Activated T-helper 1 cell treated with anti-CD3 and anti-CD28 coated beads, Interleukin-12 subunit alpha, Interleukin-12 subunit beta, Interleukin-2, Interleukin-4 antibody, amounts not matched to agents 30 ng/mL and 10 ng/mL and 1 ng/mL, durations not matched to agents 14 hours and 24 hours and 36 hours (primary cell): Measurements from ENCODE around the gene TUBA4B. TPM values are rescaled to one million over a fixed set of nuclear protein-coding genes. Genes with fewer than 3 reads are reported as not detected.
A peak's percentile ranks its signal among the peaks of the same experiment; 100 is the strongest.

Experiments used
- DNase-seq: peaks from one replicate; pipeline ENCODE4 v3.0.0; 2021; ENCODE audit warnings: low spot score
- H3K27ac Mint-ChIP-seq: one replicate; pipeline ENCODE4 v1.8.0; 2021; ENCODE audit warnings: mild to moderate bottlenecking, mixed read lengths
- H3K27me3 Mint-ChIP-seq: one replicate; pipeline ENCODE4 v1.8.0; 2022; ENCODE audit warnings: mild to moderate bottlenecking, moderate library complexity, mixed read lengths; ENCODE audit not compliant: insufficient read depth
- H3K36me3 Mint-ChIP-seq: one replicate; pipeline ENCODE4 v1.8.0; 2021; ENCODE audit warnings: low read depth, mixed read lengths
- H3K4me1 Mint-ChIP-seq: one replicate; pipeline ENCODE4 v1.8.0; 2021; ENCODE audit warnings: low read depth, mixed read lengths
- H3K4me3 Mint-ChIP-seq: one replicate; pipeline ENCODE4 v1.8.0; 2021; ENCODE audit warnings: mild to moderate bottlenecking, moderate library complexity, mixed read lengths
- H3K9me3 Mint-ChIP-seq: one replicate; pipeline ENCODE4 v1.8.0; 2021; ENCODE audit warnings: mixed read lengths
- intact Hi-C: fragments of 100-400 bp; cut with micrococcal nuclease; formaldehyde crosslinking; loops from one replicate; pipeline ENCODE4 v1.15.1; 2024
- total RNA-seq: library from RNA; stranded (reverse); gene quantifications from 2 replicates; pipeline ENCODE4 v1.2.3, GENCODE V29; 2022

The TUBA4B gene
- total RNA-seq, 1 donor from 2014 or later: not detected

GRCh38 chr2:219261024-219261855 lies 8.2 kb downstream of the TUBA4B start:
- intact Hi-C loops: no loop called here
- H3K9me3 Mint-ChIP-seq: no peaks in the 10 kb centered on the region
- no peak overlapping the region for H3K27ac Mint-ChIP-seq
- H3K27me3 Mint-ChIP-seq: peaks cover 9% of the 10 kb centered on the region
- peaks cover 3% of the 10 kb centered on the region for H3K4me1 Mint-ChIP-seq
- H3K36me3 Mint-ChIP-seq: no peaks in the 10 kb centered on the region
- DNase-seq: no peak
- no peak overlapping the region for H3K4me3 Mint-ChIP-seq

GRCh38 chr2:219266232-219266631 lies 13.2 kb downstream of the TUBA4B start:
- no peak for DNase-seq
- no peak overlapping the region for H3K4me3 Mint-ChIP-seq
- H3K27me3 Mint-ChIP-seq: peaks cover 7% of the 10 kb centered on the region
- no peaks in the 10 kb centered on the region for H3K9me3 Mint-ChIP-seq
- H3K27ac Mint-ChIP-seq: no peak overlapping the region
- no peaks in the 10 kb centered on the region for H3K4me1 Mint-ChIP-seq
- no peaks in the 10 kb centered on the region for H3K36me3 Mint-ChIP-seq
- intact Hi-C loops: loop anchor here (5.0 kb wide), 1 partner anchor 36 kb away; no protein-coding TSS in a partner anchor

GRCh38 chr2:219266886-219267285 lies 13.8 kb downstream of the TUBA4B start:
- no peak for DNase-seq
- intact Hi-C loops: loop anchor here (5.0 kb wide), 1 partner anchor 35 kb away; no protein-coding TSS in a partner anchor
- peaks cover 4% of the 10 kb centered on the region for H3K27me3 Mint-ChIP-seq
- H3K36me3 Mint-ChIP-seq: no peaks in the 10 kb centered on the region
- H3K27ac Mint-ChIP-seq: no peak overlapping the region
- no peaks in the 10 kb centered on the region for H3K9me3 Mint-ChIP-seq
- H3K4me1 Mint-ChIP-seq: no peaks in the 10 kb centered on the region
- H3K4me3 Mint-ChIP-seq: no peak overlapping the region

- intact Hi-C loops: loop anchor here (5.0 kb wide), 1 partner anchor 34 kb away; no protein-coding TSS in a partner anchor
- H3K4me3 Mint-ChIP-seq: no peak overlapping the region
- no peaks in the 10 kb centered on the region for H3K4me1 Mint-ChIP-seq
- H3K27me3 Mint-ChIP-seq: peaks cover 4% of the 10 kb centered on the region
- H3K36me3 Mint-ChIP-seq: no peaks in the 10 kb centered on the region
- no peaks in the 10 kb centered on the region for H3K9me3 Mint-ChIP-seq
- no peak overlapping the region for H3K27ac Mint-ChIP-seq
- no peak for DNase-seq
Measured at GRCh38 chr2:219268294-219268693, 15.3 kb downstream of the TUBA4B start.

GRCh38 chr2:219269362-219270054 lies 16.5 kb downstream of the TUBA4B start:
- Mint-ChIP-seq H3K4me3 (no peak overlapping the region), H3K9me3 (no peaks in the 10 kb centered on the region), H3K27me3 (peaks cover 8% of the 10 kb centered on the region), H3K4me1 (no peaks in the 10 kb centered on the region), H3K27ac (no peak overlapping the region), H3K36me3 (no peaks in the 10 kb centered on the region)
- DNase-seq: no peak
- intact Hi-C loops: loop anchor here (5.0 kb wide), 1 partner anchor 33 kb away; no protein-coding TSS in a partner anchor

GRCh38 chr2:219270055-219270372 lies 17.0 kb downstream of the TUBA4B start:
- Mint-ChIP-seq H3K27me3 (peaks cover 8% of the 10 kb centered on the region), H3K4me1 (no peaks in the 10 kb centered on the region), H3K36me3 (no peaks in the 10 kb centered on the region), H3K4me3 (no peak overlapping the region), H3K9me3 (no peaks in the 10 kb centered on the region), H3K27ac (no peak overlapping the region)
- no peak for DNase-seq
- intact Hi-C loops: no loop called here

GRCh38 chr2:219271021-219271420 lies 18.0 kb downstream of the TUBA4B start:
- Mint-ChIP-seq H3K27ac (no peak overlapping the region), H3K9me3 (no peaks in the 10 kb centered on the region), H3K36me3 (no peaks in the 10 kb centered on the region), H3K4me3 (no peak overlapping the region), H3K4me1 (no peaks in the 10 kb centered on the region), H3K27me3 (peaks cover 8% of the 10 kb centered on the region)
- intact Hi-C loops: no loop called here
- no peak for DNase-seq

GRCh38 chr2:219272356-219272755 lies 19.3 kb downstream of the TUBA4B start:
- Mint-ChIP-seq H3K9me3 (no peaks in the 10 kb centered on the region), H3K27me3 (peaks cover 8% of the 10 kb centered on the region), H3K36me3 (no peaks in the 10 kb centered on the region), H3K27ac (no peak overlapping the region), H3K4me1 (peaks cover 4% of the 10 kb centered on the region), H3K4me3 (no peak overlapping the region)
- DNase-seq: no peak
- intact Hi-C loops: no loop called here

GRCh38 chr2:219272995-219273394 lies 20.0 kb downstream of the TUBA4B start:
- H3K36me3 Mint-ChIP-seq: no peaks in the 10 kb centered on the region
- peaks cover 11% of the 10 kb centered on the region for H3K4me1 Mint-ChIP-seq
- no peak for DNase-seq
- H3K27me3 Mint-ChIP-seq: peaks cover 8% of the 10 kb centered on the region
- no peak overlapping the region for H3K4me3 Mint-ChIP-seq
- no peaks in the 10 kb centered on the region for H3K9me3 Mint-ChIP-seq
- intact Hi-C loops: no loop called here
- no peak overlapping the region for H3K27ac Mint-ChIP-seq

GRCh38 chr2:219273937-219274336 lies 20.9 kb downstream of the TUBA4B start:
- H3K4me1 Mint-ChIP-seq: peaks cover 20% of the 10 kb centered on the region
- DNase-seq: no peak
- peaks cover 8% of the 10 kb centered on the region for H3K27me3 Mint-ChIP-seq
- no peak overlapping the region for H3K4me3 Mint-ChIP-seq
- H3K27ac Mint-ChIP-seq: no peak overlapping the region
- H3K9me3 Mint-ChIP-seq: no peaks in the 10 kb centered on the region
- H3K36me3 Mint-ChIP-seq: no peaks in the 10 kb centered on the region
- intact Hi-C loops: no loop called here

- H3K9me3 Mint-ChIP-seq: no peaks in the 10 kb centered on the region
- no peak overlapping the region for H3K27ac Mint-ChIP-seq
- no peak overlapping the region for H3K4me3 Mint-ChIP-seq
- DNase-seq: no peak
- H3K27me3 Mint-ChIP-seq: peaks cover 6% of the 10 kb centered on the region
- H3K36me3 Mint-ChIP-seq: no peaks in the 10 kb centered on the region
- intact Hi-C loops: no loop called here
- peaks cover 21% of the 10 kb centered on the region for H3K4me1 Mint-ChIP-seq
Measured at GRCh38 chr2:219274361-219274921, 21.4 kb downstream of the TUBA4B start.

GRCh38 chr2:219277703-219278654 lies 24.9 kb downstream of the TUBA4B start:
- peaks cover 15% of the 10 kb centered on the region for H3K36me3 Mint-ChIP-seq
- H3K9me3 Mint-ChIP-seq: no peaks in the 10 kb centered on the region
- H3K27me3 Mint-ChIP-seq: peaks cover 4% of the 10 kb centered on the region
- peak; percentile 67 for DNase-seq
- H3K4me1 Mint-ChIP-seq: peaks cover 45% of the 10 kb centered on the region
- peak overlapping the region; percentile 93 for H3K27ac Mint-ChIP-seq
- intact Hi-C loops: loop anchor here (2.0 kb wide), 3 partner anchors 33 to 881 kb away; partner anchors contain the start of genes CHPF, GLB1L and STK16
- peak overlapping the region; percentile 73 for H3K4me3 Mint-ChIP-seq
